Astrocyte (in vitro differentiated cells and primary cell): Measurements from ENCODE around the gene ZFAND2B.

Experiments used
- CTCF ChIP-seq: IDR thresholded peaks from 2 replicates; pipeline ENCODE4 v1.5.1; 2011; ENCODE audit warnings: low read depth, mild to moderate bottlenecking, inconsistent platforms, low read length, moderate library complexity; ENCODE audit not compliant: insufficient read depth
- EZH2 ChIP-seq: IDR thresholded peaks from 2 replicates; pipeline ENCODE4 v1.6.1; 2012; ENCODE audit warnings: mild to moderate bottlenecking, low read length, inconsistent platforms; ENCODE audit not compliant: insufficient read depth

DNA sequence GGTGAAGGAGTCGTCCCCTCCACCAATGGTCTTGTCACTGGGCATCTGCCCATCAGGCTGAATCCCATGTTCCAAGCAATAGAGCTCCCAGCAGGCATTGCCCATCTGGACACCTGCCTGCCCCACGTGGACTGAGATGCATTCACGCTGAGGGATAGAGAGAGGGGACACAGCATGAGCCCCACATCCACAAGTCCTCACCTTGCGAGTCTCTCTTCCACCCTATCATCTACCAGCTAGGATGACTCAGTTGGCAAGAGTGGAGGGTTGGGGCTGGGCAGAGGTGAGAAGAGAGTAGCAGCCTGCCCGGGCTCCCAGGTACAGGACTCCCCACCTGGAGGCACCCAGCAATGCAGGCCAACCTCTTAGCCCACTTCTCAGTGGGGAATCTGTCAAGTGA is 45.5 kb downstream of the ZFAND2B start:
- TF ChIP-seq CTCF (no peak), EZH2 (no peak)
